OCI-LY3 (cell line): ENCODE data around the gene XXYLT1.

Source experiments
- H2AFZ ChIP-seq: fragments of 200-600, 300-600 bp; shearing (Covaris generic); 2 replicates; pipeline ENCODE4 v1.6.0; 2014; ENCODE audit warnings: antibody characterized with exemption, low read depth, low read length
- H3K27ac ChIP-seq: fragments of 200-600, 300-600 bp; sonication (generic); 2 replicates; pipeline ENCODE4 v1.5.1; 2014; ENCODE audit warnings: mild to moderate bottlenecking, low read length, moderate library complexity, mixed read lengths
- H3K27me3 ChIP-seq: fragments of 200-600, 300-600 bp; sonication (generic); 2 replicates; pipeline ENCODE4 v1.6.1; 2014; ENCODE audit warnings: low read depth, low read length, mixed read lengths
- H3K36me3 ChIP-seq: fragments of 200-600, 300-600 bp; sonication (generic); replicated peaks from 2 replicates; pipeline ENCODE3; 2014; ENCODE audit warnings: low read depth, low read length, mixed read lengths
- H3K4me1 ChIP-seq: fragments of 300-600, 200-600 bp; sonication (generic); 2 replicates; pipeline ENCODE4 v1.6.1; 2014; ENCODE audit warnings: low read length, mixed read lengths
- H3K4me2 ChIP-seq: fragments of 200-600, 300-600 bp; sonication (generic); 2 replicates; pipeline ENCODE4 v1.6.1; 2014; ENCODE audit warnings: low read length, mixed read lengths
- H3K4me3 ChIP-seq: fragments of 300-600, 200-600 bp; sonication (generic); 2 replicates; pipeline ENCODE4 v1.5.1; 2014; ENCODE audit warnings: antibody characterized with exemption, mild to moderate bottlenecking, low read length, moderate library complexity
- H3K79me2 ChIP-seq: fragments of 300-600, 200-600 bp; shearing (Covaris generic); 2 replicates; pipeline ENCODE4 v1.6.1; 2014; ENCODE audit warnings: mild to moderate bottlenecking, low read length, mixed read lengths
- H3K9ac ChIP-seq: fragments of 300-600, 200-600 bp; shearing (Covaris generic); 2 replicates; pipeline ENCODE4 v1.6.0; 2014; ENCODE audit warnings: mild to moderate bottlenecking, low read length, moderate library complexity
- H3K9me3 ChIP-seq: fragments of 200-600, 300-600 bp; shearing (Covaris generic); 2 replicates; pipeline ENCODE4 v1.6.1; 2014; ENCODE audit warnings: low read length, mixed read lengths; ENCODE audit not compliant: insufficient read depth
- H4K20me1 ChIP-seq: fragments of 200-600, 300-600 bp; sonication (generic); 2 replicates; pipeline ENCODE4 v1.6.1; 2016; ENCODE audit warnings: low read length, mixed read lengths; ENCODE audit not compliant: insufficient read depth
- EZH2phosphoT487 ChIP-seq: fragments of 200-600 bp; shearing (Covaris generic); IDR thresholded peaks from 2 replicates; pipeline ENCODE4 v1.6.1; 2018; ENCODE audit warnings: antibody characterized with exemption, mixed run types, low read depth
- TF ChIP-seq, protein P1 (sequence below): fragments of 200-600, 300-600 bp; sonication (generic); IDR thresholded peaks from 2 replicates; pipeline ENCODE4 v1.5.1; 2014; ENCODE audit warnings: antibody characterized with exemption, low read length, low read depth

Gene XXYLT1

DNA sequence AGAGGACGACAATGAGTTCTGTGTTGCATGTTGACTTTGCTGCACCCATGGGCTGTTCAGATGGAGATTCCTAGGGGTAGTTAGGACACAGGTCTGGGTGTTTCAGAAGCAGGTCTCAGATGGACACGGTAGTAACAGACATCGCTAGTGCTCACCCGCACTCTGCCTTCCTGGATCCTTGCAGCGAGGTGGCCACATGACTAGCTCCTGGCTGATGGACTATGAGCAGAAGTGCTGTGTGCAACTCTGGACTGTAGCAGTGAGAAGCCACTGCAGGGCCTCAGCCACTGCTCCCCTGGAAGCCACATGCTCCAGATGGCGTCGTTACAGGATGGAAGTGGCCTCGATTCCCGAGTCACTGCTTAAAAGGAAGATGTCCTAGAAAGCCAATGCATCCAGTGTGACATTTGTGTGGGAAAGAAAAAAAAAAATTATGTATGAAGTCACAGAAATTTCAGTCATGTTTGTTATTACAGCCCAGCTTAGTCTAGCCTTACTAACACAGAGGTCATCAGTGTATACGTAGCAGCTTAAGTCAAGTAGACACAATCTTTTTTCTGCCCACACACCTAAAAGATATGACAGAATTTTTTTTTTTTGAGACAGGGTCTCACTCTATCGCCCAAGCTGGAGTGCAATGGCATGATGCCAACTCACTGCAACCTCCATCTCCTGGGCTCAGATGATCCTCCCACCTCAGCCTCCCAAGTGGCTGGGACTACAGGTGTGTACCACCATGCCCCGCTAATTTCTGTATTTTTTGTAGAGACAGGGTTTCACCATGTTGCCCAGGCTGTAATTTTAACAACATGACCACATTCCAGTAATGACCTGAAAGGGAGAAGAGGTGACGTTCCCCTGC, 95.3 kb downstream of the XXYLT1 start:
- TF ChIP-seq, protein P1, sequence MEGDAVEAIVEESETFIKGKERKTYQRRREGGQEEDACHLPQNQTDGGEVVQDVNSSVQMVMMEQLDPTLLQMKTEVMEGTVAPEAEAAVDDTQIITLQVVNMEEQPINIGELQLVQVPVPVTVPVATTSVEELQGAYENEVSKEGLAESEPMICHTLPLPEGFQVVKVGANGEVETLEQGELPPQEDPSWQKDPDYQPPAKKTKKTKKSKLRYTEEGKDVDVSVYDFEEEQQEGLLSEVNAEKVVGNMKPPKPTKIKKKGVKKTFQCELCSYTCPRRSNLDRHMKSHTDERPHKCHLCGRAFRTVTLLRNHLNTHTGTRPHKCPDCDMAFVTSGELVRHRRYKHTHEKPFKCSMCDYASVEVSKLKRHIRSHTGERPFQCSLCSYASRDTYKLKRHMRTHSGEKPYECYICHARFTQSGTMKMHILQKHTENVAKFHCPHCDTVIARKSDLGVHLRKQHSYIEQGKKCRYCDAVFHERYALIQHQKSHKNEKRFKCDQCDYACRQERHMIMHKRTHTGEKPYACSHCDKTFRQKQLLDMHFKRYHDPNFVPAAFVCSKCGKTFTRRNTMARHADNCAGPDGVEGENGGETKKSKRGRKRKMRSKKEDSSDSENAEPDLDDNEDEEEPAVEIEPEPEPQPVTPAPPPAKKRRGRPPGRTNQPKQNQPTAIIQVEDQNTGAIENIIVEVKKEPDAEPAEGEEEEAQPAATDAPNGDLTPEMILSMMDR = no peak
- no peak for TF ChIP-seq EZH2phosphoT487
- H3K9ac ChIP-seq = no peak overlapping the region
- H3K79me2 ChIP-seq = no peaks in the 10 kb centered on the region
- H2AFZ ChIP-seq = no peak overlapping the region
- peaks cover 16% of the 10 kb centered on the region for H3K4me1 ChIP-seq
- no peaks in the 10 kb centered on the region for H3K9me3 ChIP-seq
- no peaks in the 10 kb centered on the region for H3K36me3 ChIP-seq
- H3K27me3 ChIP-seq = no peaks in the 10 kb centered on the region
- no peak overlapping the region for H3K4me2 ChIP-seq
- H3K4me3 ChIP-seq = no peak overlapping the region
- H4K20me1 ChIP-seq = no peaks in the 10 kb centered on the region
- H3K27ac ChIP-seq = no peak overlapping the region

DNA sequence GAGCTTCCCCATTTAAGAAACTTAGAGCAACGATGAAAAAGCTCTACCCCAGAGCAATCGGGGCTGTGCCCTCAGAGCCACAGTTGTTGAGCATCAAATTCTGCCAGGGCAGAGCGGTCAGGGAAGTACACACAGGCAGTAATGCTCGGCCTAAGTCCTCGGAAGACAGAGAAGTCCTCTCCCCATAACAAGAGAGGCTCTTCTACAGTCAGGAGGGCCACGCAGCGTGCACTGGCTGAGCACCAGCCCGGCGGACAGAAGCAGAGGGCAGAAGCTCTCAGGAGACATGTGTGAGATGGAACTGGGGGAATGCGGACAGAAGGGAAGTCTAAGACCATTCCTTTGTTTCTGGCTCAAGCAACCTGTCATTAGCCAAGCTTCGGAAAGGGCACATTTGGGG, 95.9 kb downstream of the XXYLT1 start:
- Histone ChIP-seq H3K9ac (no peak overlapping the region), H3K79me2 (no peaks in the 10 kb centered on the region), H3K27ac (no peak overlapping the region), H3K9me3 (no peaks in the 10 kb centered on the region), H2AFZ (no peak overlapping the region), H3K27me3 (no peaks in the 10 kb centered on the region), H3K36me3 (no peaks in the 10 kb centered on the region), H3K4me1 (peaks cover 16% of the 10 kb centered on the region), H3K4me2 (no peak overlapping the region), H4K20me1 (no peaks in the 10 kb centered on the region), H3K4me3 (no peak overlapping the region)
- TF ChIP-seq EZH2phosphoT487 = no peak
- TF ChIP-seq, protein P1 = no peak

DNA sequence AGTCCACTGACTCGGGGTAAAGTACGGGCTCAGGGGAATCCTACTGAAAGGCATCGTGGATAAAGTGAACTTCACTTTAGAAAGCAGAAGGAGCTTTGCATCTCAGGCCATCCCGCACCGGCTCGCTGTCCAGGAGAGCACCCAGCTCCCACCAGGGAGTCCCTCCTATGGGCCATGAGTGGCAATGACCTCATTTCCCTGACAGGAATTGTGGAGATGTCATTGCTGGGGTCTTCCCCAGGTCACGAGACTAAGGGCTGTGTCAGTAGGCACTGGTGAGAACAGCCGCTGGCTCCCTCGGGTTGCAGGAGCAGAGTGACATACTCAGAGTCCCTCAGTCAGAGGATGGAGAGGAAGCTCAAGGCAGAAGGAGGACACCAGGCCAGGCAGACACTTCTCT, 97.3 kb downstream of the XXYLT1 start:
- Histone ChIP-seq H3K4me2 (peak overlapping the region; percentile 78), H3K36me3 (no peaks in the 10 kb centered on the region), H3K79me2 (no peaks in the 10 kb centered on the region), H3K4me3 (peak overlapping the region; percentile 65), H3K27me3 (no peaks in the 10 kb centered on the region), H3K9me3 (no peaks in the 10 kb centered on the region), H4K20me1 (no peaks in the 10 kb centered on the region), H3K4me1 (peaks cover 16% of the 10 kb centered on the region), H3K9ac (peak overlapping the region; percentile 43), H3K27ac (peak overlapping the region; percentile 2; the same call in 1 of the 2 replicates), H2AFZ (peak overlapping the region; percentile 23; the same call in 1 of the 2 replicates)
- no peak for TF ChIP-seq EZH2phosphoT487
- TF ChIP-seq, protein P1 = no peak

DNA sequence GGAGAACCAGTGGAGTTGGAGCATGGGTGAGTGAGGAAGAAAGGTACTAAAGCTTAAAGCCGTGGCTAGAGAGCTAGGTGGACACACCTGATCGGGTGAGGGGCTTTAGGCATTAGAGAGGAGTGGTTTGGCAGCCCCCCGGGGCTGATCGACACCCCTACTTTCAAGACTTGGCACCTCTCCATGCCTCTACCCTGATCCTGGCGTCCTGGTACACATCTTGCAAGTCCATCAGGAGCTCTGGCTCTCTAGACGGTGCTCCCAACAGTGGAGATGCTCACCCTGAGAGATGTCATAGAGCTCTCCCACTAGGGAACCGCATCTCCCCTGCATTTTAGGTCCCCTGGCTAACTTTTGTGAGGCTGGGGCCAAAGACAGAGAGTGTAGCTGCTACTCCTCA, 98.1 kb downstream of the XXYLT1 start:
- Histone ChIP-seq H3K36me3 (no peaks in the 10 kb centered on the region), H3K4me1 (peaks cover 16% of the 10 kb centered on the region), H2AFZ (peak overlapping the region; percentile 23; the same call in 1 of the 2 replicates), H3K4me3 (peak overlapping the region; percentile 65), H4K20me1 (no peaks in the 10 kb centered on the region), H3K27me3 (no peaks in the 10 kb centered on the region), H3K9ac (peak overlapping the region; percentile 43; the same call in 1 of the 2 replicates), H3K4me2 (peak overlapping the region; percentile 78), H3K79me2 (no peaks in the 10 kb centered on the region), H3K27ac (no peak overlapping the region), H3K9me3 (no peaks in the 10 kb centered on the region)
- TF ChIP-seq EZH2phosphoT487 = no peak
- TF ChIP-seq, protein P1 = no peak
